ENCODE data around the gene FANCC. TPM values are rescaled to one million over a fixed set of nuclear protein-coding genes. Genes with fewer than 3 reads are reported as not detected.

Gene FANCC
- total RNA-seq, 4 donors from 2014 or later: 2.2 to 9.3 (median 6.5) TPM

DNA sequence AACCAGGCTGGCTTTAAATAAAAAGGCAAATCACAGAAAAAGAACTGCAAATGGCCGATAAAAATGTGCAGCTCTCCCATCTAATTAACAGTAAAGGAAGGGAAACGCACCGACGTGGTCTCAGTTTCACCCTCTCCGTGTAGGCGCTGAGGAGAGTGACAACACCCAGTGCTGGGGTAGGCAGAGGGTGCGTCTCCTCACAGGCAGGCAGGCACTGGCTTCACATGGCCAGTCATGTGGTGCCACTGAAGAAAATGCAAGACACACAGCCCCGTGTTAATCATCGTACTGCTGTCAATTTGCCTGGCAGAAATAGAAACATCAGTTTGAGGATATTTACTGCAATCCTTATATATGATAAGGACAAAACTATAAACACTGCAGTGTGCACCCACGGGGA, 178.4 kb downstream of the FANCC start:
- intact Hi-C loops (cut with DNase I): no loop called here
- no peak for DNase-seq
- no peaks in the 10 kb centered on the region for H3K36me3 ChIP-seq
- 70 to 86% methylated on average over 5 to 10 of the region's 10 CpGs for WGBS, 2 donors
- H3K27me3 ChIP-seq: no peaks in the 10 kb centered on the region
- H3K4me1 ChIP-seq: peaks cover 0 to 19% (median 0%) of the 10 kb centered on the region in 3 donors
- no peaks in the 10 kb centered on the region for H3K9me3 ChIP-seq
- H3K27ac ChIP-seq: peak overlapping the region in 3 of 4 donors; percentile 16 to 38 (median 27)
- H3K4me3 ChIP-seq: no peak overlapping the region
- TF ChIP-seq, protein P1, sequence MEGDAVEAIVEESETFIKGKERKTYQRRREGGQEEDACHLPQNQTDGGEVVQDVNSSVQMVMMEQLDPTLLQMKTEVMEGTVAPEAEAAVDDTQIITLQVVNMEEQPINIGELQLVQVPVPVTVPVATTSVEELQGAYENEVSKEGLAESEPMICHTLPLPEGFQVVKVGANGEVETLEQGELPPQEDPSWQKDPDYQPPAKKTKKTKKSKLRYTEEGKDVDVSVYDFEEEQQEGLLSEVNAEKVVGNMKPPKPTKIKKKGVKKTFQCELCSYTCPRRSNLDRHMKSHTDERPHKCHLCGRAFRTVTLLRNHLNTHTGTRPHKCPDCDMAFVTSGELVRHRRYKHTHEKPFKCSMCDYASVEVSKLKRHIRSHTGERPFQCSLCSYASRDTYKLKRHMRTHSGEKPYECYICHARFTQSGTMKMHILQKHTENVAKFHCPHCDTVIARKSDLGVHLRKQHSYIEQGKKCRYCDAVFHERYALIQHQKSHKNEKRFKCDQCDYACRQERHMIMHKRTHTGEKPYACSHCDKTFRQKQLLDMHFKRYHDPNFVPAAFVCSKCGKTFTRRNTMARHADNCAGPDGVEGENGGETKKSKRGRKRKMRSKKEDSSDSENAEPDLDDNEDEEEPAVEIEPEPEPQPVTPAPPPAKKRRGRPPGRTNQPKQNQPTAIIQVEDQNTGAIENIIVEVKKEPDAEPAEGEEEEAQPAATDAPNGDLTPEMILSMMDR (IDR thresholded peaks at IDR 0.05): no peak
- TF ChIP-seq POLR2A (IDR thresholded peaks at IDR 0.05): no peak

DNA sequence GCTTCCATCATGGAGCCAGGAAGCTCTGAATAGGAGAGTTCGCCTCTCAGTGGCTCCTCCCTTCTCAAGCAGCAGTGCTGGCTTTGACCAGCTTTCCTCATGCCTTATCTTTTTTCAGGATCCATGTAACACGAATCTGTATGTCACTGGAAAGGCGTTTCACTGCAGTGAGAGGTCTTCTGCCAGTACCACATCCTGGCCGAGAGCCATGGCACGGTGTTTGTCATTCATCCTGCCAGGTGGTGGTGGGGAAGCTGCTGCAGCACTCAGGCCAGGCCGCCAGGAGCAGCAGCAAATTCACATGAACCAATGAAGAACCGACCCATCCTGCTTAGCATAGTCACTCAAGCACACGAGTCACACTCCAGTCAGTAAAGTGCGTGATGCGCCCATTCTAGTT, 179.0 kb downstream of the FANCC start:
- H3K27me3 ChIP-seq: no peaks in the 10 kb centered on the region
- TF ChIP-seq, protein P1 (IDR thresholded peaks at IDR 0.05): no peak
- TF ChIP-seq POLR2A (IDR thresholded peaks at IDR 0.05): no peak
- peaks cover 0 to 16% (median 0%) of the 10 kb centered on the region in 3 donors for H3K4me1 ChIP-seq
- WGBS, 2 donors: 62 to 75% methylated on average over 9 to 10 of the region's 10 CpGs
- peak overlapping the region in 3 of 4 donors; percentile 16 to 38 (median 27) for H3K27ac ChIP-seq
- no peak for DNase-seq
- intact Hi-C loops (cut with DNase I): no loop called here
- no peaks in the 10 kb centered on the region for H3K36me3 ChIP-seq
- H3K9me3 ChIP-seq: no peaks in the 10 kb centered on the region
- no peak overlapping the region for H3K4me3 ChIP-seq

DNA sequence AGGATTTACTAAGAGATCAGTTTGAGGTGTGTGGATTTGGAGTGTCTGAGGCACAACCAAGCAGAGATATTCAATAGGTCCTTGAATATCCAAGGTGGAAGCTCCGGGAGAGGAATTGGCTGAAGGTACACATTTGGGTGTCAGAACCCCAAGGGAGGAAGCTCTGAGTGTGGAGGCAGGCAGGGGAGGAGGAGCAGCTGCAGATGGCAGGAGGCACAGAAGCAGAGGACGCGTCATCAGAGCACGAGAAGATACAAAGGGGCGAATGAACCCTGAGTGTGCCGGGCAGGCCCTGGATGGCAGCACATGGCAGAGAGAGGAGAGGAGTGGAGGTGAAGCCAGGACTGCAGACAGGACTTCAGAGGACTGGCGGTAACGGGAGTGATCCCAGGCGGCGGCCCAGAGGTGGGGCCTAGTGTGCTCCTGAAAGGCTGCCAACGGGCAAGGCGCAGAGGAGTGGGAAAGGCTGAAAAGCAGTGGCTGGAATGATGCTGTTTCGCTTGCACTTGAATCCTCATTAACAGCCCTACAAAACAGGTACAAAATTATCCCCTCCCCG, 179.8 kb downstream of the FANCC start:
- no peak for TF ChIP-seq POLR2A (IDR thresholded peaks at IDR 0.05)
- TF ChIP-seq, protein P1 (IDR thresholded peaks at IDR 0.05): no peak
- no peak overlapping the region for H3K4me3 ChIP-seq
- 86 to 89% methylated on average over 12 to 14 of the region's 14 CpGs for WGBS, 2 donors
- intact Hi-C loops (cut with DNase I): no loop called here
- peak overlapping the region in 1 of 4 donors; percentile 38 for H3K27ac ChIP-seq
- H3K4me1 ChIP-seq: peaks cover 0 to 8% (median 0%) of the 10 kb centered on the region in 3 donors
- no peak for DNase-seq
- H3K27me3 ChIP-seq: no peaks in the 10 kb centered on the region
- no peaks in the 10 kb centered on the region for H3K9me3 ChIP-seq
- H3K36me3 ChIP-seq: no peaks in the 10 kb centered on the region

DNA sequence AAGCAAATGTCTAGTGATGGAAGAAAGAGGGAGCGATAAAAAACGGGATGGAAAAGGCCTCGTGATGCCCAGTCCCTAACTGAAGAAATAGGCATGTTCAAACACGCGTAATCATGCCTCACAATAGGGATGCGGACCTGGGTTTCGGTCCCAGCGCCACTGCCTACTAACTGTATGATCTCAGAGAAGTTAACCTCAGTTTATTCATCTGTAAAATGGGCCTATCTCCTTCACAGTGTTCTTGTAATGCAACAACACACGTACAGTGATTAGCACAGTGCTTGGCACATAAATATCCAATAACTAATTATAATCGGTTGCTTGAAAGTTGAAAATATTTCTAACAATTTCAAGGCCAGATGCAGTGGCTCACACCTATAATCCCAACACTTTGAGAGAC, 181.8 kb downstream of the FANCC start:
- Histone ChIP-seq H3K27ac (no peak overlapping the region), H3K4me3 (no peak overlapping the region), H3K4me1 (peaks cover 0 to 18% (median 6%) of the 10 kb centered on the region in 3 donors), H3K36me3 (no peaks in the 10 kb centered on the region), H3K9me3 (no peaks in the 10 kb centered on the region), H3K27me3 (no peaks in the 10 kb centered on the region)
- DNase-seq: no peak
- no peak for TF ChIP-seq POLR2A (IDR thresholded peaks at IDR 0.05)
- TF ChIP-seq, protein P1 (IDR thresholded peaks at IDR 0.05): no peak
- WGBS, 2 donors: 89 to 95% methylated on average over 10 of the region's 10 CpGs
- intact Hi-C loops (cut with DNase I): no loop called here

DNA sequence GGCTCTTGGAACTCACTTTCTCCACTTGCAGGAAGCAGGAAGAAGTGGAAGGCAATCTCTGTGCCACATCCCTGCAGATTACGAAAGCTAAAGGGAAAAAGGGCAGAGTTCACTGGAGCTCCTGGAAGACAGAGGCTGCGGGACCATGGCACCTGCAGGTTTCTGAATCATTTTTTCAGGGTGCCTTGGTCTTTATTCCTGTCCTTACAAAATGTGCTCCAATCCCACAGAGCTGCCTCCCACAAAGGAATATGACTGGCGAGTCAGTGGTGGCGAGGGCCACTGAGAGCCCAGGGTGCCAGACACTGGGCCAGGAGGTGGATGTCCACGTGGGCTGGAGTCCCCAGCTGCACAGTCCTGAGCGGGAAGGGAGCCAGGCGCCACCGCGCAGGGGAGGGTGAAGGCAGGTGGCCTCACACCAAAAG, 183.0 kb downstream of the FANCC start:
- Histone ChIP-seq H3K9me3 (no peaks in the 10 kb centered on the region), H3K4me1 (peaks cover 0 to 31% (median 6%) of the 10 kb centered on the region in 3 donors), H3K27ac (no peak overlapping the region), H3K36me3 (no peaks in the 10 kb centered on the region), H3K4me3 (no peak overlapping the region), H3K27me3 (no peaks in the 10 kb centered on the region)
- intact Hi-C loops (cut with DNase I): loop anchor here (5.0 kb wide), 1 partner anchor 457 kb away; no protein-coding TSS in a partner anchor
- 90 to 93% methylated on average over 6 to 7 of the region's 9 CpGs for WGBS, 2 donors
- no peak for DNase-seq
- TF ChIP-seq, protein P1 (IDR thresholded peaks at IDR 0.05): no peak
- no peak for TF ChIP-seq POLR2A (IDR thresholded peaks at IDR 0.05)
